PC-3 (cell line): ENCODE data around the gene GPR148.

Experiments
- EZH2 ChIP-seq: fragments of 300-600 bp; sonication (generic); IDR thresholded peaks from one replicate; pipeline ENCODE4 v1.6.1; 2017; ENCODE audit warnings: antibody characterized with exemption, mild to moderate bottlenecking, low read length; ENCODE audit not compliant: unreplicated experiment
- EZH2phosphoT487 ChIP-seq: fragments of 300-600 bp; sonication (generic); IDR thresholded peaks from 2 replicates; pipeline ENCODE4 v1.6.1; 2018; ENCODE audit warnings: mild to moderate bottlenecking, antibody characterized with exemption, low read length, borderline replicate concordance
- TF ChIP-seq, protein P1 (sequence below): fragments of 300-600 bp; sonication (generic); conservative IDR thresholded peaks from 2 replicates; pipeline ENCODE4 v1.5.1; 2017; ENCODE audit warnings: antibody characterized with exemption, low read depth, mild to moderate bottlenecking, low read length

DNA sequence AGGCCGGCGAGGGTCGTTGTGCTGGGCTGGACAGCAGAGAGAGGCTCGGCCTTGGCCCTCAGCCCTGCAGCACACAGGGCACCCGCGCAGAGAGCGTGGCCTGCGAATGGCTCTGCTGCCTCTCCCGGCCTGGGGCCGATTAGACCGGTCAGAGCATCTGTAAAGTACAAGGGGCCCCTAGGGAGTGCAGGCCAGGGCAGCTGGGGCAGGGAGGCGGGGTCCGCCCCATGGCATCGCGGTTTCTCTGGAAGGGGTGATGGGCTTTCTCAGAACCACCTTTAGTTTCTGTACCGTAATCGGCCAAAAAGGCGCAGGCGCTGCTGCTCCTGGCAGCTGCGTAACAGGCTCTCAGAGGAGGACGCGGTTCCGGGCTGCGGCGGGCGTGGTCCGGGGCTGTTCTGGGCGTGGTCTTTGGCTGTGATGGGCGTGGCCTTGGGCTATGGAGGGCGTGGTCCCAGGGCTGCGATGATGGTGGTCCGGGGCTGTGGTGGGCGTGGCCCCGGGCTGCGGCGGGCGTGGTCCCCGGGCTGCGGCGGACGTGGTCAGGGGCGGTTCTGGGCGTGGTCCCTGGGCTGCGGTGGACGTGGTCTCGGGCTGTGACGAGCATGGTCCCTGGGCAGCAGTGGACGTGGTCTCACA, 1.5 kb upstream of the GPR148 start:
- TF ChIP-seq, protein P1, sequence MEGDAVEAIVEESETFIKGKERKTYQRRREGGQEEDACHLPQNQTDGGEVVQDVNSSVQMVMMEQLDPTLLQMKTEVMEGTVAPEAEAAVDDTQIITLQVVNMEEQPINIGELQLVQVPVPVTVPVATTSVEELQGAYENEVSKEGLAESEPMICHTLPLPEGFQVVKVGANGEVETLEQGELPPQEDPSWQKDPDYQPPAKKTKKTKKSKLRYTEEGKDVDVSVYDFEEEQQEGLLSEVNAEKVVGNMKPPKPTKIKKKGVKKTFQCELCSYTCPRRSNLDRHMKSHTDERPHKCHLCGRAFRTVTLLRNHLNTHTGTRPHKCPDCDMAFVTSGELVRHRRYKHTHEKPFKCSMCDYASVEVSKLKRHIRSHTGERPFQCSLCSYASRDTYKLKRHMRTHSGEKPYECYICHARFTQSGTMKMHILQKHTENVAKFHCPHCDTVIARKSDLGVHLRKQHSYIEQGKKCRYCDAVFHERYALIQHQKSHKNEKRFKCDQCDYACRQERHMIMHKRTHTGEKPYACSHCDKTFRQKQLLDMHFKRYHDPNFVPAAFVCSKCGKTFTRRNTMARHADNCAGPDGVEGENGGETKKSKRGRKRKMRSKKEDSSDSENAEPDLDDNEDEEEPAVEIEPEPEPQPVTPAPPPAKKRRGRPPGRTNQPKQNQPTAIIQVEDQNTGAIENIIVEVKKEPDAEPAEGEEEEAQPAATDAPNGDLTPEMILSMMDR: no peak
- TF ChIP-seq EZH2 (no peak), EZH2phosphoT487 (no peak)
